WTC11 (cell line): ENCODE data around the gene ZFAND6. TPM values are rescaled to one million over a fixed set of nuclear protein-coding genes. Genes with fewer than 3 reads are reported as not detected.

Source experiments
- ATAC-seq: fragments of 200-7000 bp; cut with Tn5 transposase; 2 replicates; pipeline ENCODE4 v1.10.0; 2021; ENCODE audit warnings: mild to moderate bottlenecking, moderate library complexity
- CTCF ChIA-PET: fragments of 300-600 bp; sonication (Branson Sonifier 250); formaldehyde crosslinking; loops from one replicate; lab custom pipeline; 2021; ENCODE audit warnings: antibody characterized with exemption; lab: Charles Lee
- POLR2A ChIA-PET: fragments of 350-600 bp; sonication (Branson Sonifier 250); formaldehyde crosslinking; loops from one replicate; lab custom pipeline; 2021; ENCODE audit warnings: antibody characterized with exemption; lab: Charles Lee
- DNase-seq: peaks from one replicate; pipeline ENCODE4 v3.0.0; 2021; ENCODE audit warnings: low spot score
- H3K27ac Mint-ChIP-seq: 2 replicates; pipeline ENCODE4 v1.8.0; 2021; ENCODE audit warnings: mixed read lengths
- H3K27me3 Mint-ChIP-seq: 2 replicates; pipeline ENCODE4 v1.8.0; 2021; ENCODE audit warnings: low read depth, mild to moderate bottlenecking, moderate library complexity, mixed read lengths
- H3K36me3 Mint-ChIP-seq: 2 replicates; pipeline ENCODE4 v1.8.0; 2021; ENCODE audit warnings: mixed read lengths
- H3K4me1 Mint-ChIP-seq: 2 replicates; pipeline ENCODE4 v1.8.0; 2022; ENCODE audit warnings: mixed read lengths
- H3K4me3 Mint-ChIP-seq: 2 replicates; pipeline ENCODE4 v1.8.0; 2021; ENCODE audit warnings: mild to moderate bottlenecking, moderate library complexity, mixed read lengths
- H3K9me3 Mint-ChIP-seq: 2 replicates; pipeline ENCODE4 v1.8.0; 2021; ENCODE audit warnings: mixed read lengths
- ATF1 ChIP-seq: sonication (generic); formaldehyde crosslinking; IDR thresholded peaks from 2 replicates; pipeline ENCODE4 v1.8.1; 2023; ENCODE audit warnings: mild to moderate bottlenecking, moderate library complexity, missing genetic modification reagents
- CBFB ChIP-seq: sonication (generic); formaldehyde crosslinking; IDR thresholded peaks from 2 replicates; pipeline ENCODE4 v1.8.1; 2022; ENCODE audit warnings: mild to moderate bottlenecking, low read depth, missing genetic modification reagents
- CREM ChIP-seq: sonication (generic); formaldehyde crosslinking; IDR thresholded peaks from 2 replicates; pipeline ENCODE4 v1.8.1; 2022; ENCODE audit warnings: mild to moderate bottlenecking, missing genetic modification reagents, moderate library complexity
- GTF2I ChIP-seq: fragments of 250-450 bp; sonication (Bioruptor Pico); conservative IDR thresholded peaks from 2 replicates; pipeline ENCODE4 v1.4.0; 2021; ENCODE audit warnings: mild to moderate bottlenecking
- HMGA2 ChIP-seq: fragments of 250-450 bp; sonication (Bioruptor Pico); IDR thresholded peaks from 2 replicates; pipeline ENCODE4 v1.4.0; 2021; ENCODE audit warnings: mild to moderate bottlenecking, moderate library complexity
- NFATC4 ChIP-seq: fragments of 250-450 bp; sonication (Bioruptor Pico); IDR thresholded peaks from 2 replicates; pipeline ENCODE4 v1.9.0; 2021; ENCODE audit warnings: mild to moderate bottlenecking
- SMAD4 ChIP-seq: sonication (generic); formaldehyde crosslinking; IDR thresholded peaks from 2 replicates; pipeline ENCODE4 v1.8.0; 2022; ENCODE audit warnings: mild to moderate bottlenecking, missing genetic modification reagents
- TP53 ChIP-seq: sonication (generic); formaldehyde crosslinking; IDR thresholded peaks from 2 replicates; pipeline ENCODE4 v1.8.1; 2023; ENCODE audit warnings: mild to moderate bottlenecking, missing genetic modification reagents
- ZNF121 ChIP-seq: sonication (generic); formaldehyde crosslinking; IDR thresholded peaks from 2 replicates; pipeline ENCODE4 v1.8.0; 2023; ENCODE audit warnings: missing genetic modification reagents
- ZNF138 ChIP-seq: sonication (generic); formaldehyde crosslinking; conservative IDR thresholded peaks from 2 replicates; pipeline ENCODE4 v1.8.1; 2022; ENCODE audit warnings: mild to moderate bottlenecking, moderate library complexity, missing genetic modification reagents
- ZNF317 ChIP-seq: sonication (generic); formaldehyde crosslinking; IDR thresholded peaks from 2 replicates; pipeline ENCODE4 v1.8.1; 2023; ENCODE audit warnings: low read depth, mild to moderate bottlenecking, moderate library complexity, missing genetic modification reagents, borderline replicate concordance
- ZNF671 ChIP-seq: fragments of 250-450 bp; sonication (Bioruptor Pico); IDR thresholded peaks from 2 replicates; pipeline ENCODE4 v1.8.0; 2021; ENCODE audit warnings: mild to moderate bottlenecking
- total RNA-seq: library from RNA; stranded (reverse); gene quantifications from 3 replicates; pipeline ENCODE4 v1.2.3, GENCODE V29; 2021
- TF ChIP-seq, protein P1 (sequence below): sonication (generic); formaldehyde crosslinking; IDR thresholded peaks from 2 replicates; pipeline ENCODE4 v1.8.0; 2022; ENCODE audit warnings: mild to moderate bottlenecking, missing genetic modification reagents
- TF ChIP-seq, protein P2 (sequence below): sonication (generic); formaldehyde crosslinking; IDR thresholded peaks from 2 replicates; pipeline ENCODE4 v1.8.0; 2022; ENCODE audit warnings: mild to moderate bottlenecking, missing genetic modification reagents
- TF ChIP-seq, protein P3 (sequence below): sonication (generic); formaldehyde crosslinking; IDR thresholded peaks from 2 replicates; pipeline ENCODE4 v1.8.1; 2023; ENCODE audit warnings: mild to moderate bottlenecking, missing genetic modification reagents
- TF ChIP-seq, protein P4 (sequence below): sonication (generic); formaldehyde crosslinking; IDR thresholded peaks from 2 replicates; pipeline ENCODE4 v1.8.0; 2023; ENCODE audit warnings: mild to moderate bottlenecking, missing genetic modification reagents
- TF ChIP-seq, protein P5 (sequence below): sonication (generic); formaldehyde crosslinking; IDR thresholded peaks from 2 replicates; pipeline ENCODE4 v1.8.0; 2022; ENCODE audit warnings: mild to moderate bottlenecking, missing genetic modification reagents
- TF ChIP-seq, protein P6 (sequence below): sonication (generic); formaldehyde crosslinking; IDR thresholded peaks from 2 replicates; pipeline ENCODE4 v1.8.1; 2022; ENCODE audit warnings: low read depth, missing genetic modification reagents, borderline replicate concordance
- TF ChIP-seq, protein P7 (sequence below): sonication (generic); formaldehyde crosslinking; IDR thresholded peaks from 2 replicates; pipeline ENCODE4 v1.8.0; 2022; ENCODE audit warnings: mild to moderate bottlenecking, missing genetic modification reagents
- TF ChIP-seq, protein P8 (sequence below): sonication (generic); formaldehyde crosslinking; conservative IDR thresholded peaks from 2 replicates; pipeline ENCODE4 v1.8.1; 2023; ENCODE audit warnings: mild to moderate bottlenecking, low read depth, missing genetic modification reagents, moderate library complexity

The ZFAND6 gene
- total RNA-seq, 1 experiment from 2014 or later = 114 TPM

DNA sequence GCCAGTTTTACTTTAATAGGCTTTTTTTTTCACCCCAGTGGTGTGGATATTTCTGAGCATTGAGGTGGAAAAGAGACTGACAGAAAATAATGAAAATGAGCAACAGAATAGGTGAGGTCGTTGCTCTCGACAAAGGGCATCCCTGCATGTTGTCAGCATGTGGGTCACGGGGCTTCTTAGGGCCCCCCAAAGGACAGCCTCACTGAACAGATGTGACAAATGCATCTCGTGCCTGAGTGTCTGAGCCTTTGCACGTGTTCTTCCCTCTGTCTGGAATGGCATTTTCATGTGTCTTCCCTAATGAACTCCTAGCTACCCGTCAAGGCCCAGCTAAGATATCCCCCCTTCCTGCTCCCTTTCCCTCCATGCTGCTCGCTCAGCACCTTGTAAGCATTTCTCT, 125.1 kb downstream of the ZFAND6 start:
- TF ChIP-seq, protein P1, sequence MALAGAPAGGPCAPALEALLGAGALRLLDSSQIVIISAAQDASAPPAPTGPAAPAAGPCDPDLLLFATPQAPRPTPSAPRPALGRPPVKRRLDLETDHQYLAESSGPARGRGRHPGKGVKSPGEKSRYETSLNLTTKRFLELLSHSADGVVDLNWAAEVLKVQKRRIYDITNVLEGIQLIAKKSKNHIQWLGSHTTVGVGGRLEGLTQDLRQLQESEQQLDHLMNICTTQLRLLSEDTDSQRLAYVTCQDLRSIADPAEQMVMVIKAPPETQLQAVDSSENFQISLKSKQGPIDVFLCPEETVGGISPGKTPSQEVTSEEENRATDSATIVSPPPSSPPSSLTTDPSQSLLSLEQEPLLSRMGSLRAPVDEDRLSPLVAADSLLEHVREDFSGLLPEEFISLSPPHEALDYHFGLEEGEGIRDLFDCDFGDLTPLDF (CRISPR knock-in tag) = no peak
- no peaks in the 10 kb centered on the region for H3K4me1 Mint-ChIP-seq
- no peak overlapping the region for H3K4me3 Mint-ChIP-seq
- DNase-seq (no peak), ATAC-seq (no peak)
- peaks cover 19% of the 10 kb centered on the region for H3K36me3 Mint-ChIP-seq
- no peak overlapping the region for H3K27ac Mint-ChIP-seq
- no peaks in the 10 kb centered on the region for H3K27me3 Mint-ChIP-seq
- ChIA-PET CTCF (interaction anchor here (0.6 to 1.3 kb wide), 4 partner anchors 15 to 204 kb away, joined by 3 to 4 read pairs (median 4); no protein-coding TSS in a partner anchor), POLR2A (no interaction called here)
- H3K9me3 Mint-ChIP-seq = no peaks in the 10 kb centered on the region

DNA sequence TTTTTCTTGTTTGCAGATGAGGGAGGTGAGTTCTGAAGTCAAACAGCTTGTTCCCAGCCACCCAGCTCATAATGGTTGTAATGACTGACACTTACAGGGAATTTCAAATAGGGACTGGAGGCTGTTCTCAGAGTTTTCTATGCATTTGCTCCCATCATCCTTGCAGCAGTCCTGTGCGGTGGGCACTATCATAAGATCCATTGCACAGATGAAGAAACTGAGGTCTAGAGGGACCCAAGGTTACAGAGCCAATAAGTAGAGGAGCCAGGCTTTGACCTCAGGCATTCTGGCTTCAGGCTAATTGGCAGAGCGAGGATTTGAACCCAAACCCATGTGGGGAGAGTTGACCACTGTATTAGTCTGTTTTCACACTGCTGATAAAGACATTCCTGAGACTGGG, 125.7 kb downstream of the ZFAND6 start:
- ChIA-PET POLR2A (no interaction called here), CTCF (no interaction called here)
- no peaks in the 10 kb centered on the region for H3K9me3 Mint-ChIP-seq
- H3K27ac Mint-ChIP-seq = no peak overlapping the region
- DNase-seq = no peak
- no peak overlapping the region for H3K4me3 Mint-ChIP-seq
- no peaks in the 10 kb centered on the region for H3K27me3 Mint-ChIP-seq
- no peak for ATAC-seq
- TF ChIP-seq, protein P2, sequence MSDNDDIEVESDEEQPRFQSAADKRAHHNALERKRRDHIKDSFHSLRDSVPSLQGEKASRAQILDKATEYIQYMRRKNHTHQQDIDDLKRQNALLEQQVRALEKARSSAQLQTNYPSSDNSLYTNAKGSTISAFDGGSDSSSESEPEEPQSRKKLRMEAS (CRISPR knock-in tag) = no peak
- TF ChIP-seq ZNF121 = no peak
- TF ChIP-seq, protein P3, sequence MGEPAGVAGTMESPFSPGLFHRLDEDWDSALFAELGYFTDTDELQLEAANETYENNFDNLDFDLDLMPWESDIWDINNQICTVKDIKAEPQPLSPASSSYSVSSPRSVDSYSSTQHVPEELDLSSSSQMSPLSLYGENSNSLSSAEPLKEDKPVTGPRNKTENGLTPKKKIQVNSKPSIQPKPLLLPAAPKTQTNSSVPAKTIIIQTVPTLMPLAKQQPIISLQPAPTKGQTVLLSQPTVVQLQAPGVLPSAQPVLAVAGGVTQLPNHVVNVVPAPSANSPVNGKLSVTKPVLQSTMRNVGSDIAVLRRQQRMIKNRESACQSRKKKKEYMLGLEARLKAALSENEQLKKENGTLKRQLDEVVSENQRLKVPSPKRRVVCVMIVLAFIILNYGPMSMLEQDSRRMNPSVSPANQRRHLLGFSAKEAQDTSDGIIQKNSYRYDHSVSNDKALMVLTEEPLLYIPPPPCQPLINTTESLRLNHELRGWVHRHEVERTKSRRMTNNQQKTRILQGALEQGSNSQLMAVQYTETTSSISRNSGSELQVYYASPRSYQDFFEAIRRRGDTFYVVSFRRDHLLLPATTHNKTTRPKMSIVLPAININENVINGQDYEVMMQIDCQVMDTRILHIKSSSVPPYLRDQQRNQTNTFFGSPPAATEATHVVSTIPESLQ (CRISPR knock-in tag) = no peak
- TF ChIP-seq, protein P4, sequence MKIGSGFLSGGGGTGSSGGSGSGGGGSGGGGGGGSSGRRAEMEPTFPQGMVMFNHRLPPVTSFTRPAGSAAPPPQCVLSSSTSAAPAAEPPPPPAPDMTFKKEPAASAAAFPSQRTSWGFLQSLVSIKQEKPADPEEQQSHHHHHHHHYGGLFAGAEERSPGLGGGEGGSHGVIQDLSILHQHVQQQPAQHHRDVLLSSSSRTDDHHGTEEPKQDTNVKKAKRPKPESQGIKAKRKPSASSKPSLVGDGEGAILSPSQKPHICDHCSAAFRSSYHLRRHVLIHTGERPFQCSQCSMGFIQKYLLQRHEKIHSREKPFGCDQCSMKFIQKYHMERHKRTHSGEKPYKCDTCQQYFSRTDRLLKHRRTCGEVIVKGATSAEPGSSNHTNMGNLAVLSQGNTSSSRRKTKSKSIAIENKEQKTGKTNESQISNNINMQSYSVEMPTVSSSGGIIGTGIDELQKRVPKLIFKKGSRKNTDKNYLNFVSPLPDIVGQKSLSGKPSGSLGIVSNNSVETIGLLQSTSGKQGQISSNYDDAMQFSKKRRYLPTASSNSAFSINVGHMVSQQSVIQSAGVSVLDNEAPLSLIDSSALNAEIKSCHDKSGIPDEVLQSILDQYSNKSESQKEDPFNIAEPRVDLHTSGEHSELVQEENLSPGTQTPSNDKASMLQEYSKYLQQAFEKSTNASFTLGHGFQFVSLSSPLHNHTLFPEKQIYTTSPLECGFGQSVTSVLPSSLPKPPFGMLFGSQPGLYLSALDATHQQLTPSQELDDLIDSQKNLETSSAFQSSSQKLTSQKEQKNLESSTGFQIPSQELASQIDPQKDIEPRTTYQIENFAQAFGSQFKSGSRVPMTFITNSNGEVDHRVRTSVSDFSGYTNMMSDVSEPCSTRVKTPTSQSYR (CRISPR knock-in tag) = no peak
- TF ChIP-seq ZNF138 (CRISPR knock-in tag) = no peak
- TF ChIP-seq SMAD4 (CRISPR knock-in tag) = no peak
- TF ChIP-seq ZNF317 = no peak
- TF ChIP-seq, protein P5, sequence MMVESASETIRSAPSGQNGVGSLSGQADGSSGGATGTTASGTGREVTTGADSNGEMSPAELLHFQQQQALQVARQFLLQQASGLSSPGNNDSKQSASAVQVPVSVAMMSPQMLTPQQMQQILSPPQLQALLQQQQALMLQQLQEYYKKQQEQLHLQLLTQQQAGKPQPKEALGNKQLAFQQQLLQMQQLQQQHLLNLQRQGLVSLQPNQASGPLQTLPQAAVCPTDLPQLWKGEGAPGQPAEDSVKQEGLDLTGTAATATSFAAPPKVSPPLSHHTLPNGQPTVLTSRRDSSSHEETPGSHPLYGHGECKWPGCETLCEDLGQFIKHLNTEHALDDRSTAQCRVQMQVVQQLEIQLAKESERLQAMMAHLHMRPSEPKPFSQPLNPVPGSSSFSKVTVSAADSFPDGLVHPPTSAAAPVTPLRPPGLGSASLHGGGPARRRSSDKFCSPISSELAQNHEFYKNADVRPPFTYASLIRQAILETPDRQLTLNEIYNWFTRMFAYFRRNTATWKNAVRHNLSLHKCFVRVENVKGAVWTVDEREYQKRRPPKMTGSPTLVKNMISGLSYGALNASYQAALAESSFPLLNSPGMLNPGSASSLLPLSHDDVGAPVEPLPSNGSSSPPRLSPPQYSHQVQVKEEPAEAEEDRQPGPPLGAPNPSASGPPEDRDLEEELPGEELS (CRISPR knock-in tag) = no peak
- no peak for TF ChIP-seq ATF1 (CRISPR knock-in tag)
- peaks cover 19% of the 10 kb centered on the region for H3K36me3 Mint-ChIP-seq
- H3K4me1 Mint-ChIP-seq = no peaks in the 10 kb centered on the region

DNA sequence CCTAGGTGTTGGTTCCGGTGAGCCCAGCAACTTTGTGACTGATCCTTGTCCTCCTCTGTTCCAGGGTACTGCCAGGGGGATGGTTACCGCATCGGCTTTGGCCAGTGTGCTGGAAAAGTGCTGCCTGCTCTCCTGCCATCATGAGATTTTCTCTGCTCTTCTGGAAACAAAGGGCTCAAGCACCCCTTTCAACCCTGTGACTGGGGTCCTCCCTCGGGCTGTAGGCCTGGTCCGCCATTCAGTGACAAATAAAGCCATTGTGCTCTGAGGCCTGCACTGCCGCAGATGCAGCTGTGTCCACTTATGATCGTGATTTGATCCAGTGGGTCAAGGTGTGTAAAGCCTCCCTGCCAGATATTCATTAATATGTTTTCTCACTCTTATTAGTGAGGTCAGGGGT, 126.6 kb downstream of the ZFAND6 start:
- Mint-ChIP-seq H3K4me3 (no peak overlapping the region), H3K9me3 (no peaks in the 10 kb centered on the region), H3K27me3 (no peaks in the 10 kb centered on the region), H3K27ac (no peak overlapping the region), H3K36me3 (peaks cover 19% of the 10 kb centered on the region), H3K4me1 (no peaks in the 10 kb centered on the region)
- ATAC-seq (no peak), DNase-seq (no peak)
- ChIA-PET POLR2A (interaction anchor here (1.1 kb wide), 1 partner anchor 9 kb away, joined by 4 read pairs; no protein-coding TSS in a partner anchor), CTCF (no interaction called here)
- TF ChIP-seq, protein P6, sequence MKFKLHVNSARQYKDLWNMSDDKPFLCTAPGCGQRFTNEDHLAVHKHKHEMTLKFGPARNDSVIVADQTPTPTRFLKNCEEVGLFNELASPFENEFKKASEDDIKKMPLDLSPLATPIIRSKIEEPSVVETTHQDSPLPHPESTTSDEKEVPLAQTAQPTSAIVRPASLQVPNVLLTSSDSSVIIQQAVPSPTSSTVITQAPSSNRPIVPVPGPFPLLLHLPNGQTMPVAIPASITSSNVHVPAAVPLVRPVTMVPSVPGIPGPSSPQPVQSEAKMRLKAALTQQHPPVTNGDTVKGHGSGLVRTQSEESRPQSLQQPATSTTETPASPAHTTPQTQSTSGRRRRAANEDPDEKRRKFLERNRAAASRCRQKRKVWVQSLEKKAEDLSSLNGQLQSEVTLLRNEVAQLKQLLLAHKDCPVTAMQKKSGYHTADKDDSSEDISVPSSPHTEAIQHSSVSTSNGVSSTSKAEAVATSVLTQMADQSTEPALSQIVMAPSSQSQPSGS (CRISPR knock-in tag) = no peak
- TF ChIP-seq GTF2I (CRISPR knock-in tag) (no peak), HMGA2 (CRISPR knock-in tag) (no peak), CBFB (CRISPR knock-in tag) (no peak), ZNF121 (no peak), TP53 (CRISPR knock-in tag) (no peak), CREM (CRISPR knock-in tag) (no peak), ZNF671 (CRISPR knock-in tag) (no peak), NFATC4 (CRISPR knock-in tag) (no peak)
- TF ChIP-seq, protein P7, sequence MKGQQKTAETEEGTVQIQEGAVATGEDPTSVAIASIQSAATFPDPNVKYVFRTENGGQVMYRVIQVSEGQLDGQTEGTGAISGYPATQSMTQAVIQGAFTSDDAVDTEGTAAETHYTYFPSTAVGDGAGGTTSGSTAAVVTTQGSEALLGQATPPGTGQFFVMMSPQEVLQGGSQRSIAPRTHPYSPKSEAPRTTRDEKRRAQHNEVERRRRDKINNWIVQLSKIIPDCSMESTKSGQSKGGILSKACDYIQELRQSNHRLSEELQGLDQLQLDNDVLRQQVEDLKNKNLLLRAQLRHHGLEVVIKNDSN (CRISPR knock-in tag) = no peak
- TF ChIP-seq, protein P8, sequence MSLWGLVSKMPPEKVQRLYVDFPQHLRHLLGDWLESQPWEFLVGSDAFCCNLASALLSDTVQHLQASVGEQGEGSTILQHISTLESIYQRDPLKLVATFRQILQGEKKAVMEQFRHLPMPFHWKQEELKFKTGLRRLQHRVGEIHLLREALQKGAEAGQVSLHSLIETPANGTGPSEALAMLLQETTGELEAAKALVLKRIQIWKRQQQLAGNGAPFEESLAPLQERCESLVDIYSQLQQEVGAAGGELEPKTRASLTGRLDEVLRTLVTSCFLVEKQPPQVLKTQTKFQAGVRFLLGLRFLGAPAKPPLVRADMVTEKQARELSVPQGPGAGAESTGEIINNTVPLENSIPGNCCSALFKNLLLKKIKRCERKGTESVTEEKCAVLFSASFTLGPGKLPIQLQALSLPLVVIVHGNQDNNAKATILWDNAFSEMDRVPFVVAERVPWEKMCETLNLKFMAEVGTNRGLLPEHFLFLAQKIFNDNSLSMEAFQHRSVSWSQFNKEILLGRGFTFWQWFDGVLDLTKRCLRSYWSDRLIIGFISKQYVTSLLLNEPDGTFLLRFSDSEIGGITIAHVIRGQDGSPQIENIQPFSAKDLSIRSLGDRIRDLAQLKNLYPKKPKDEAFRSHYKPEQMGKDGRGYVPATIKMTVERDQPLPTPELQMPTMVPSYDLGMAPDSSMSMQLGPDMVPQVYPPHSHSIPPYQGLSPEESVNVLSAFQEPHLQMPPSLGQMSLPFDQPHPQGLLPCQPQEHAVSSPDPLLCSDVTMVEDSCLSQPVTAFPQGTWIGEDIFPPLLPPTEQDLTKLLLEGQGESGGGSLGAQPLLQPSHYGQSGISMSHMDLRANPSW (CRISPR knock-in tag) = no peak
